ENCODE data around the gene IRF2BP2.

DNA sequence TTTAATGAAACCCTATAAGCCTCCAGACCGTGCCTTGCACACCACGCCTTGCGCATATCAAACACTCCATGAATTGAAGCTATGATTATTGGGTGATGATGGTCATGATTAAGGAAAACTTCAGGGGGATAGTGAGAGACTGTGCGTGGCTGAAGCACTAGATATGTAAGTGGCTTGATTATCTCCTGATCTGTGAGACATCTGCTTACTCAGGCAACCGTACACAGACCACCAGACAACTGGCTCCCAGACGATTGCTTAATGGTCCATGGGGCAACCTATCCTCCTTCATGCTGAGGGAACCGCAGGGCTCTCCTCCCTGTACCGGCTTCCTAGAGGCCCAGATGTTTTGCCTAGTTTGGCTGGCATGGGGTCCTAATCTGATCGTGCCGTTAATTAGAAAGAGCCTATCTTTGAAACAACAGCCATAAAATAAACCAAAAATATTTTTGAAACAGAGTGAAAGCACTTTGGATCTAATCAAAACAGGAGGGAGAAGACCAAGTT is 51.6 kb downstream of the IRF2BP2 start:
- TF ChIP-seq CTCF (IDR thresholded peaks at IDR 0.05) (no peak), EP300 (IDR thresholded peaks at IDR 0.05) (no peak), POLR2A (IDR thresholded peaks at IDR 0.05) (no peak)

All from tibial nerve (tissue), 4 donors.